Mesenchymal stem cell (in vitro differentiated cells and primary cell): Measurements from ENCODE around the gene AFG1L.
"Not testable (repeated sequence)": the region's sequence is repeated elsewhere in the genome, so short reads cannot be mapped to it uniquely, and the experiment has no call there.

Source experiments
- DNase-seq: peaks from one replicate; pipeline ENCODE4 v3.0.0-alpha.2; 2013
- H2AFZ ChIP-seq: one replicate; pipeline ENCODE4 v1.6.1; 2013; ENCODE audit warnings: low read depth, mild to moderate bottlenecking, control low read depth, inconsistent platforms, low read length, moderate library complexity
- H2AK5ac ChIP-seq: 2 replicates; pipeline ENCODE4 v1.6.1; 2013; ENCODE audit warnings: low read length, moderate library complexity, mild to moderate bottlenecking, inconsistent platforms; ENCODE audit not compliant: severe bottlenecking
- H2BK120ac ChIP-seq: one replicate; pipeline ENCODE4 v1.6.1; 2013; ENCODE audit warnings: low read depth, mild to moderate bottlenecking, inconsistent platforms, low read length, moderate library complexity
- H2BK12ac ChIP-seq, 2 experiments: one replicate each; pipeline ENCODE4 v1.6.1; 2013; ENCODE audit warnings: inconsistent platforms in 2 of 2, low read length in 2 of 2, mild to moderate bottlenecking in 2 of 2, moderate library complexity in 2 of 2, control low read depth in 1 of 2
- H2BK15ac ChIP-seq: one replicate; pipeline ENCODE4 v1.6.1; 2013; ENCODE audit warnings: mild to moderate bottlenecking, low read depth, inconsistent platforms; ENCODE audit not compliant: poor library complexity, severe bottlenecking
- H2BK5ac ChIP-seq: 2 replicates; pipeline ENCODE4 v1.6.1; 2013; ENCODE audit warnings: low read depth, mild to moderate bottlenecking, low read length, control low read depth, inconsistent platforms; ENCODE audit not compliant: poor library complexity, severe bottlenecking
- H3K14ac ChIP-seq, 2 experiments: one replicate each; pipeline ENCODE4 v1.6.1; 2013; ENCODE audit warnings: inconsistent platforms in 2 of 2, low read length in 2 of 2, control low read depth in 1 of 2, mild to moderate bottlenecking in 1 of 2, moderate library complexity in 1 of 2
- H3K18ac ChIP-seq, 2 experiments: one replicate each; pipeline ENCODE4 v1.6.1; 2013; ENCODE audit warnings: inconsistent platforms in 2 of 2, low read length in 2 of 2, control low read depth in 1 of 2, low read depth in 1 of 2, mild to moderate bottlenecking in 1 of 2
- H3K23ac ChIP-seq, 2 experiments: one replicate each; pipeline ENCODE4 v1.6.1; 2013; ENCODE audit warnings: inconsistent platforms in 2 of 2, low read length in 2 of 2, mild to moderate bottlenecking in 2 of 2, moderate library complexity in 2 of 2, control low read depth in 1 of 2
- H3K27ac ChIP-seq: 2 replicates; pipeline ENCODE4 v1.5.1; 2013; ENCODE audit warnings: mild to moderate bottlenecking, moderate library complexity, low read length, control low read depth, inconsistent platforms; ENCODE audit not compliant: poor library complexity, severe bottlenecking
- H3K27me3 ChIP-seq, 2 experiments: 2 replicates each; pipeline versions ENCODE4 v1.6.1 to v1.7.0; 2013; ENCODE audit warnings: low read length in 2 of 2, mild to moderate bottlenecking in 2 of 2, moderate library complexity in 2 of 2, control low read depth in 1 of 2, inconsistent platforms in 1 of 2; ENCODE audit not compliant: control insufficient read depth in 1 of 2, insufficient read depth in 1 of 2
- H3K36me3 ChIP-seq, 2 experiments: 2 replicates each; pipeline versions ENCODE4 v1.6.1 to v1.7.0; 2013; ENCODE audit warnings: low read length in 2 of 2, control low read depth in 1 of 2, inconsistent platforms in 1 of 2, low read depth in 1 of 2, mild to moderate bottlenecking in 1 of 2; ENCODE audit not compliant: insufficient read depth in 2 of 2, control insufficient read depth in 1 of 2
- H3K4ac ChIP-seq, 2 experiments: one replicate each; pipeline ENCODE4 v1.6.1; 2013; ENCODE audit warnings: inconsistent platforms in 2 of 2, low read length in 2 of 2, mild to moderate bottlenecking in 2 of 2, moderate library complexity in 2 of 2, control low read depth in 1 of 2, low read depth in 1 of 2
- H3K4me1 ChIP-seq: 2 replicates; pipeline ENCODE4 v1.6.1; 2013; ENCODE audit warnings: low read depth, low read length, control low read depth; ENCODE audit not compliant: control insufficient read depth, insufficient read depth
- H3K4me2 ChIP-seq: 2 replicates; pipeline ENCODE4 v1.6.1; 2013; ENCODE audit warnings: low read length, mild to moderate bottlenecking, inconsistent platforms; ENCODE audit not compliant: poor library complexity, severe bottlenecking
- H3K4me3 ChIP-seq, 2 experiments: 2 replicates each; pipeline versions ENCODE4 v1.5.1 to v1.7.0; 2013; ENCODE audit warnings: low read length in 2 of 2, mild to moderate bottlenecking in 2 of 2, control low read depth in 1 of 2, low read depth in 1 of 2; ENCODE audit not compliant: insufficient read depth in 1 of 2
- H3K79me1 ChIP-seq: replicated peaks from 2 replicates; pipeline ENCODE4 v1.6.1; 2013; ENCODE audit warnings: mild to moderate bottlenecking, control low read depth, low read length, inconsistent platforms; ENCODE audit not compliant: poor library complexity, severe bottlenecking
- H3K9ac ChIP-seq: 2 replicates; pipeline ENCODE4 v1.7.0; 2013; ENCODE audit warnings: mild to moderate bottlenecking, low read length, moderate library complexity
- H3K9me3 ChIP-seq: 2 replicates; pipeline ENCODE4 v1.7.0; 2013; ENCODE audit warnings: mild to moderate bottlenecking, low read length; ENCODE audit not compliant: control insufficient read depth
- H4K8ac ChIP-seq: one replicate; pipeline ENCODE4 v1.6.1; 2013; ENCODE audit warnings: inconsistent platforms, mild to moderate bottlenecking, low read length, moderate library complexity
- H4K91ac ChIP-seq: one replicate; pipeline ENCODE4 v1.6.1; 2013; ENCODE audit warnings: mild to moderate bottlenecking, low read length, inconsistent platforms
- WGBS: methylation state at CpG from one replicate; pipeline ENCODE4 v1.1.7; 2013; ENCODE audit warnings: mixed read lengths; 5-methylcytosine and 5-hydroxymethylcytosine counted together

Gene AFG1L

GRCh38 chr6:108380876-108381275 is 86.0 kb downstream of the AFG1L start:
- Histone ChIP-seq H3K9ac (no peak overlapping the region), H3K4ac (no peak overlapping the region), H2AK5ac (no peak overlapping the region), H2BK120ac (no peak overlapping the region), H3K23ac (no peak overlapping the region), H3K4me3 (no peak overlapping the region), H2AFZ (no peak overlapping the region), H3K79me1 (no peaks in the 10 kb centered on the region), H3K27me3 (no peaks in the 10 kb centered on the region), H4K8ac (no peak overlapping the region), H2BK15ac (no peak overlapping the region), H4K91ac (no peak overlapping the region), H2BK5ac (no peak overlapping the region), H3K4me1 (no peaks in the 10 kb centered on the region), H3K9me3 (no peaks in the 10 kb centered on the region), H3K36me3 (peaks cover 0 to 7% of the 10 kb centered on the region in 2 experiments), H3K14ac (no peak overlapping the region), H3K27ac (no peak overlapping the region), H3K18ac (no peak overlapping the region), H2BK12ac (no peak overlapping the region), H3K4me2 (no peak overlapping the region)
- no peak for DNase-seq
- WGBS = 100% methylated on average over 1 of the region's 3 CpGs

DNA sequence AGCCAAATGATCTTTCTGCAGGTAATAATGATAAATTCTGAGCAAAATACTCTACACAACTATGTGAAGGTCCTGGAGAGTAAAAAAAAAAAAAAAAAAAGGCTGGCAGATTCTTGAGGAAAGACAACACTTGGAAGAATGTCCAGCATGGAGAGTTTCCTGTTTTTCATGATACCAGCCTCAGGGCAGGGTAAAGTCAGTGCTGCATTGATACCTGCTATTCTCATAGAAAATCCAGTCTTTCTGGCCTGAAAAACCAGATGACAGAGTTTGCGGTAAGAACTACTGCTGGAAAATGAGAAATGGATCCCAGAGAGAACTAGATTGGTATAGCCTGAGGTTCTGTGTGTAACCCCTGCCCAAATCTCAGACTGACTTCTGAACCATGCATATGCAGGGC is 89.1 kb downstream of the AFG1L start:
- H2BK12ac ChIP-seq = no peak overlapping the region
- H3K23ac ChIP-seq = no peak overlapping the region
- H3K4me2 ChIP-seq = no peak overlapping the region
- no peak overlapping the region for H2BK5ac ChIP-seq
- H3K14ac ChIP-seq = no peak overlapping the region
- no peak overlapping the region for H2AFZ ChIP-seq
- H3K36me3 ChIP-seq = peaks cover 0 to 7% of the 10 kb centered on the region in 2 experiments
- H3K9ac ChIP-seq = no peak overlapping the region
- no peaks in the 10 kb centered on the region for H3K27me3 ChIP-seq
- no peaks in the 10 kb centered on the region for H3K4me1 ChIP-seq
- no peak overlapping the region for H2BK15ac ChIP-seq
- no peak overlapping the region for H2BK120ac ChIP-seq
- H2AK5ac ChIP-seq = no peak overlapping the region
- H3K79me1 ChIP-seq = no peaks in the 10 kb centered on the region
- no peak overlapping the region for H3K4me3 ChIP-seq
- WGBS = 100% methylated on average over 1 of the region's 1 CpG
- no peak overlapping the region for H4K8ac ChIP-seq
- H3K4ac ChIP-seq = no peak overlapping the region
- no peak for DNase-seq
- H4K91ac ChIP-seq = no peak overlapping the region
- H3K18ac ChIP-seq = no peak overlapping the region
- H3K9me3 ChIP-seq = no peaks in the 10 kb centered on the region
- H3K27ac ChIP-seq = no peak overlapping the region

DNA sequence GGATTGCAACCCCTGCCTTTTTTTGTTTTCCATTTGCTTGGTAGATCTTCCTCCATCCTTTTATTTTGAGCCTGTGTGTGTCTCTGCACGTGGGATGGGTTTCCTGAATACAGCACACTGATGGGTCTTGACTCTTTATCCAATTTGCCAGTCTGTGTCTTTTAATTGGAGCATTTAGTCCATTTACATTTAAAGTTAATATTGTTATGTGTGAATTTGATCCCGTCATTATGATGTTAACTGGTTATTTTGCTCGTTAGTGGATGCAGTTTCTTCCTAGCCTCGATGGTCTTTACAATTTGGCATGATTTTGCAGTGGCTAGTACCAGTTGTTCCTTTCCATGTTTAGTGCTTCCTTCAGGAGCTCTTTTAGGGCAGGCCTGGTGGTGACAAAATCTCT is 94.3 kb downstream of the AFG1L start:
- not testable (repeated sequence) for H2AFZ ChIP-seq, H2BK120ac ChIP-seq, H4K8ac ChIP-seq, H3K18ac ChIP-seq, H3K4me3 ChIP-seq, H3K4ac ChIP-seq, H3K14ac ChIP-seq, H2AK5ac ChIP-seq, H3K27ac ChIP-seq, H3K36me3 ChIP-seq, DNase-seq, H3K4me2 ChIP-seq, H2BK15ac ChIP-seq, H2BK5ac ChIP-seq, H3K9me3 ChIP-seq, H3K9ac ChIP-seq, H3K23ac ChIP-seq, H2BK12ac ChIP-seq, H3K27me3 ChIP-seq, H3K4me1 ChIP-seq, H3K79me1 ChIP-seq, H4K91ac ChIP-seq
- WGBS = 94% methylated on average over 2 of the region's 4 CpGs

GRCh38 chr6:108395297-108395696 is 100.4 kb downstream of the AFG1L start:
- H3K9me3 ChIP-seq = no peaks in the 10 kb centered on the region
- H3K18ac ChIP-seq = no peak overlapping the region
- no peak overlapping the region for H2BK12ac ChIP-seq
- H2BK15ac ChIP-seq = no peak overlapping the region
- H3K27ac ChIP-seq = no peak overlapping the region
- H3K23ac ChIP-seq = no peak overlapping the region
- H3K79me1 ChIP-seq = no peaks in the 10 kb centered on the region
- H3K27me3 ChIP-seq = no peaks in the 10 kb centered on the region
- no peak overlapping the region for H4K91ac ChIP-seq
- H3K4me3 ChIP-seq = no peak overlapping the region
- H3K4me2 ChIP-seq = no peak overlapping the region
- H3K4ac ChIP-seq = no peak overlapping the region
- WGBS = 100% methylated on average over 1 of the region's 2 CpGs
- no peaks in the 10 kb centered on the region for H3K36me3 ChIP-seq
- no peak overlapping the region for H4K8ac ChIP-seq
- no peak overlapping the region for H2BK120ac ChIP-seq
- no peak for DNase-seq
- no peak overlapping the region for H2AK5ac ChIP-seq
- no peak overlapping the region for H3K14ac ChIP-seq
- no peak overlapping the region for H2AFZ ChIP-seq
- no peak overlapping the region for H2BK5ac ChIP-seq
- no peak overlapping the region for H3K9ac ChIP-seq
- no peaks in the 10 kb centered on the region for H3K4me1 ChIP-seq
